HEK293 (cell line): ENCODE data around the gene BAG1.

Experiments used
- CTCF ChIA-PET: fragments of 350-600 bp; formaldehyde crosslinking; extraction: SDS; loops from one replicate; lab custom pipeline; 2021; ENCODE audit warnings: antibody characterized with exemption; lab: Yijun Ruan, JAX
- POLR2A ChIA-PET: fragments of 300-600 bp; formaldehyde crosslinking; extraction: SDS; loops from one replicate; lab custom pipeline; 2020; ENCODE audit warnings: antibody characterized with exemption, inconsistent platforms; lab: Yijun Ruan, JAX
- H3K27ac ChIP-seq: fragments of 200-500 bp; sonication (Bioruptor generic); 2 replicates; pipeline ENCODE4 v1.5.1; 2014; ENCODE audit warnings: low read depth, low read length, control low read depth, inconsistent platforms; ENCODE audit errors: extremely low read depth
- H3K36me3 ChIP-seq, 2 experiments: fragments of 200-500 bp in 1 of 2; sonication (Bioruptor generic) in 1 of 2; 1 replicate in 1 of 2; 2 replicates in 1 of 2; pipeline ENCODE4 v1.5.1; 2014 to 2017; ENCODE audit warnings: inconsistent platforms in 2 of 2, low read length in 2 of 2; ENCODE audit not compliant: control insufficient read depth in 2 of 2, insufficient read depth in 1 of 2
- H3K4me1 ChIP-seq: fragments of 200-500 bp; sonication (Bioruptor generic); 2 replicates; pipeline ENCODE4 v1.5.1; 2014; ENCODE audit warnings: mild to moderate bottlenecking, low read length, inconsistent platforms; ENCODE audit not compliant: control insufficient read depth, insufficient read depth
- H3K4me3 ChIP-seq: 2 replicates; pipeline ENCODE4 v1.5.1; 2011; ENCODE audit warnings: low read depth, mild to moderate bottlenecking, control low read depth, low read length, moderate library complexity
- H3K9me3 ChIP-seq: fragments of 200-500 bp; sonication (Bioruptor generic); 2 replicates; pipeline ENCODE4 v1.5.1; 2014; ENCODE audit warnings: low read depth, low read length, inconsistent platforms; ENCODE audit not compliant: control insufficient read depth, insufficient read depth
- ATF2 ChIP-seq: fragments of 450-650 bp; formaldehyde crosslinking; IDR thresholded peaks from 2 replicates; pipeline ENCODE4 v1.5.1; 2016; ENCODE audit warnings: missing biosample characterization, missing genetic modification characterization, low read depth
- EGR2 ChIP-seq: fragments of 450-650 bp; formaldehyde crosslinking; IDR thresholded peaks from 2 replicates; pipeline ENCODE4 v1.5.1; 2016; ENCODE audit warnings: low read depth, missing biosample characterization, missing genetic modification characterization
- IKZF3 ChIP-seq: fragments of 450-650 bp; IDR thresholded peaks from 2 replicates; pipeline ENCODE4 v1.5.0; 2018; ENCODE audit warnings: missing biosample characterization, mild to moderate bottlenecking, missing genetic modification characterization, moderate library complexity
- KLF16 ChIP-seq: fragments of 450-650 bp; formaldehyde crosslinking; IDR thresholded peaks from 2 replicates; pipeline ENCODE4 v1.5.1; 2017; ENCODE audit warnings: missing biosample characterization, missing genetic modification characterization
- MYNN ChIP-seq: fragments of 450-650 bp; formaldehyde crosslinking; IDR thresholded peaks from 2 replicates; pipeline ENCODE4 v1.5.1; 2016; ENCODE audit warnings: missing biosample characterization, missing genetic modification characterization, borderline replicate concordance
- MZF1 ChIP-seq: fragments of 450-650 bp; formaldehyde crosslinking; IDR thresholded peaks from 2 replicates; pipeline ENCODE4 v1.5.1; 2017; ENCODE audit warnings: missing biosample characterization, missing genetic modification characterization, borderline replicate concordance
- ZBTB21 ChIP-seq: fragments of 450-650 bp; formaldehyde crosslinking; IDR thresholded peaks from 2 replicates; pipeline ENCODE4 v1.5.1; 2017; ENCODE audit warnings: missing biosample characterization, missing genetic modification characterization
- ZEB2 ChIP-seq: fragments of 450-650 bp; formaldehyde crosslinking; IDR thresholded peaks from 2 replicates; pipeline ENCODE4 v1.5.1; 2016; ENCODE audit warnings: missing biosample characterization, missing genetic modification characterization
- ZFP69B ChIP-seq: fragments of 450-650 bp; formaldehyde crosslinking; IDR thresholded peaks from 2 replicates; pipeline ENCODE4 v1.5.1; 2016; ENCODE audit warnings: missing biosample characterization, missing genetic modification characterization
- ZNF2 ChIP-seq: fragments of 450-650 bp; formaldehyde crosslinking; IDR thresholded peaks from 2 replicates; pipeline ENCODE4 v1.5.1; 2016; ENCODE audit warnings: missing biosample characterization, missing genetic modification characterization
- ZNF221 ChIP-seq: fragments of 450-650 bp; formaldehyde crosslinking; IDR thresholded peaks from 2 replicates; pipeline ENCODE4 v1.5.1; 2017; ENCODE audit warnings: missing biosample characterization, missing genetic modification characterization, borderline replicate concordance
- ZNF274 ChIP-seq, 2 experiments: fragments of 200-500 bp in 1 of 2; fragments of 450-650 bp in 1 of 2; sonication (Bioruptor generic) in 1 of 2; formaldehyde crosslinking in 1 of 2; IDR thresholded peaks; 2 replicates each; pipeline versions ENCODE4 v1.5.1 to v1.6.1; 2014 to 2016; ENCODE audit warnings: borderline replicate concordance in 1 of 2, inconsistent platforms in 1 of 2, low read length in 1 of 2, missing biosample characterization in 1 of 2, missing genetic modification characterization in 1 of 2
- ZNF280D ChIP-seq: fragments of 450-650 bp; formaldehyde crosslinking; IDR thresholded peaks from 2 replicates; pipeline ENCODE4 v1.5.1; 2016; ENCODE audit warnings: missing biosample characterization, missing genetic modification characterization
- ZNF335 ChIP-seq: fragments of 450-650 bp; formaldehyde crosslinking; conservative IDR thresholded peaks from 2 replicates; pipeline ENCODE4 v1.5.1; 2016; ENCODE audit warnings: missing biosample characterization, missing genetic modification characterization
- ZNF426 ChIP-seq: fragments of 450-650 bp; formaldehyde crosslinking; IDR thresholded peaks from 2 replicates; pipeline ENCODE4 v1.5.1; 2017; ENCODE audit warnings: missing biosample characterization, missing genetic modification characterization, mild to moderate bottlenecking, inconsistent platforms, moderate library complexity
- ZNF518A ChIP-seq: fragments of 450-650 bp; formaldehyde crosslinking; conservative IDR thresholded peaks from 2 replicates; pipeline ENCODE4 v1.5.1; 2016; ENCODE audit warnings: low read depth, missing biosample characterization, missing genetic modification characterization
- ZNF530 ChIP-seq: fragments of 450-650 bp; formaldehyde crosslinking; IDR thresholded peaks from 2 replicates; pipeline ENCODE4 v1.5.1; 2016; ENCODE audit warnings: low read depth, missing biosample characterization, missing genetic modification characterization
- ZNF548 ChIP-seq: fragments of 450-650 bp; formaldehyde crosslinking; IDR thresholded peaks from 2 replicates; pipeline ENCODE4 v1.5.1; 2016; ENCODE audit warnings: missing biosample characterization, missing genetic modification characterization
- ZNF626 ChIP-seq: fragments of 450-650 bp; sonication (Bioruptor Pico); formaldehyde crosslinking; IDR thresholded peaks from 2 replicates; pipeline ENCODE4 v1.5.1; 2018; ENCODE audit warnings: missing biosample characterization, missing genetic modification characterization, inconsistent platforms
- ZNF664 ChIP-seq: fragments of 450-650 bp; formaldehyde crosslinking; IDR thresholded peaks from 2 replicates; pipeline ENCODE4 v1.5.1; 2016; ENCODE audit warnings: missing biosample characterization, missing genetic modification characterization

BAG1 gene

GRCh38 chr9:33288828-33289483 is 24.4 kb upstream of the BAG1 start:
- no peak overlapping the region for H3K4me3 ChIP-seq
- H3K9me3 ChIP-seq = no peaks in the 10 kb centered on the region
- H3K36me3 ChIP-seq = peaks cover 0 to 27% of the 10 kb centered on the region in 2 experiments; a peak in 2 of 3 replicates
- no peak for TF ChIP-seq ZNF274 (IDR thresholded peaks at IDR 0.05; ENCODE audit: low read length)
- no peak for TF ChIP-seq ZNF274 (tag by site-specific recombination; IDR thresholded peaks at IDR 0.05; ENCODE audit: borderline replicate concordance)
- TF ChIP-seq MYNN = no peak
- no peak for TF ChIP-seq ZNF221 (tag by site-specific recombination)
- TF ChIP-seq ZNF530 (tag by site-specific recombination) = no peak
- TF ChIP-seq ZNF626 (tag by site-specific recombination) = no peak
- no peak for TF ChIP-seq IKZF3 (tag by site-specific recombination)
- TF ChIP-seq, all 188 proteins: peak for 0
- POLR2A ChIA-PET = interaction anchor here (2.1 kb wide), 1 partner anchor 264 kb away, joined by 15 read pairs; the partner anchor contains the start of gene DNAJA1
- no peaks in the 10 kb centered on the region for H3K4me1 ChIP-seq
- CTCF ChIA-PET = interaction anchor here (1.7 kb wide), 1 partner anchor 172 kb away, joined by 3 read pairs; no protein-coding TSS in a partner anchor
- H3K27ac ChIP-seq = no peak overlapping the region

GRCh38 chr9:33288235-33288634 is 23.7 kb upstream of the BAG1 start:
- TF ChIP-seq ATF2 (tag by site-specific recombination) (no peak), ZBTB21 (tag by site-specific recombination) (no peak), KLF16 (no peak), ZNF335 (tag by site-specific recombination) (no peak), ZNF518A (tag by site-specific recombination) (no peak), ZEB2 (tag by site-specific recombination) (no peak), ZNF664 (tag by site-specific recombination) (no peak), ZNF426 (tag by site-specific recombination) (no peak), MZF1 (tag by site-specific recombination) (no peak), ZNF548 (no peak), ZNF280D (tag by site-specific recombination) (no peak), ZFP69B (no peak), ZNF2 (tag by site-specific recombination) (no peak), EGR2 (tag by site-specific recombination) (no peak)
- TF ChIP-seq, all 188 proteins: peak for 0
- no peaks in the 10 kb centered on the region for H3K9me3 ChIP-seq
- no peak overlapping the region for H3K27ac ChIP-seq
- POLR2A ChIA-PET = no interaction called here
- no peak overlapping the region for H3K4me3 ChIP-seq
- CTCF ChIA-PET = interaction anchor here (0.7 to 2.2 kb wide), 8 partner anchors 15 to 433 kb away, joined by 3 to 18 read pairs (median 6); no protein-coding TSS in a partner anchor
- peaks cover 0 to 27% of the 10 kb centered on the region in 2 experiments; a peak in 2 of 3 replicates for H3K36me3 ChIP-seq
- H3K4me1 ChIP-seq = no peaks in the 10 kb centered on the region
